ENCODE results near the gene MACROH2A2. TPM values are rescaled to one million over a fixed set of nuclear protein-coding genes. Genes with fewer than 3 reads are reported as not detected.
"Not testable (repeated sequence)": the region's sequence is repeated elsewhere in the genome, so short reads cannot be mapped to it uniquely, and the experiment has no call there.

The MACROH2A2 gene
- total RNA-seq, 1 experiment from 2014 or later: 47.4 TPM

DNA sequence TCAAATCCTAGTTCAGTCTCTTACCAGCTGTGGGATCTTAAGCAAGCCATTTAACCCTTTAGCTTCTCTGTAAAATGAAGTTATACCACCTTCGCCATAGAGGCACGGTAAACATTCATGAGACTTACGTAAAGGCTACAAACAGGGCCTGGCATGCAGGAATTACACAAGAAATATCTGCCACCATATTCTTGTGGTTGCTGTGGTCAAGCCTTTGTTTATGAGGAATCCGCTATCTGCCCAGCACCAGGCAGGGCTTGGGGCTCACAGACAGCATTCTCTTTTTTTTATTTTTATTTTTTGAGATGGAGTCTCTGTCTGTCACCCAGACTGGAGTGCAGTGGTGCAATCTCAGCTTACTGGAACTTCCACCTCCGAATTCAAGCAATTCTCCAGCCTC, 70.1 kb downstream of the MACROH2A2 start:
- no peak for DNase-seq

DNA sequence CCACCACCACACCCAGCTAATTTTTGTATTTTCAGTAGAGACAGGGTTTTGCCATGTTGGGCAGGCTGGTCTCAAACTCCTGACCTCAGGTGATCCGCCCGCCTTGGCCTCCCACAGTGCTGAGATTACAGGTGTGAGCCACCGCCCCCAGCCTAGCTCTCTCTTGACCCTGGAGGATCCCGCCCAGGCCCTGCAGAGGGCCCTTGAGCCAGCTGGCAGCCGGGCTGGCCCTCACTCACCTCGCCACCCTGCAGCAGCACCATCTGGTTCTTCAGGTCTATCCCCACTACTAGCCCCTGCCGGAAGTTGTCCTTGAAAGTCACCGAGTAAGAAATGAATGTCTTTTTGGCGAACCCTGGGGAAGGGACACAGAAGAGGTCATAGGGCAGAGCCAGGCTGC, 70.5 kb downstream of the MACROH2A2 start:
- H3K4me3 ChIP-seq (ENCODE audit: insufficient read depth, low read depth, low read length); H3K36me3 ChIP-seq (replicated peaks; ENCODE audit: control insufficient read depth, insufficient read depth, low read length); H3K27me3 ChIP-seq (ENCODE audit: control insufficient read depth, insufficient read depth, low read length); DNase-seq: not testable (repeated sequence)

More for the DNA sequence above, 70.1 kb downstream of the MACROH2A2 start:
- Histone ChIP-seq H3K4me3 (ENCODE audit: insufficient read depth, low read depth, low read length) (no peak overlapping the region), H3K27me3 (ENCODE audit: control insufficient read depth, insufficient read depth, low read length) (no peaks in the 10 kb centered on the region), H3K36me3 (replicated peaks; ENCODE audit: control insufficient read depth, insufficient read depth, low read length) (no peaks in the 10 kb centered on the region; the same call in 1 of the 2 replicates)

DNA sequence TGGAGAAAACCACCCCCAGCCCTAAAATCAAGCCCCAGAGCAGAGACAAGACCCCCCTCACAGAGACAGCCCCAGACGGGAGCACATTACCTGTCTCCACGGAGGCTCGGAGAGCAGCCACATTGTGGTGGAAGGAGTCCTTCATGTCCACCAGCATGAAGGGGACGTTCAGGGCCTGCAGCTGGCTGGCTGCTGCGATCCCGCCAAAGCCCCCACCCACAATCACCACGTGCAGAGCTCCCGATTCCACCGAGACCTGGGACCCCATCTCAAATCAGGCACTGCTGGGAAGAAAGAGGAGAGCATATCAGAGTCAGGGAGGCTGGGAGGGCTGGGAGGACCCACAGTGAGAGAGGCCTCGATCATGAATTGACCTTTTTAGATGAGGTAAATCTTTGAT, 71.2 kb downstream of the MACROH2A2 start:
- H3K27me3 ChIP-seq (ENCODE audit: control insufficient read depth, insufficient read depth, low read length): no peaks in the 10 kb centered on the region
- H3K36me3 ChIP-seq (replicated peaks; ENCODE audit: control insufficient read depth, insufficient read depth, low read length): no peaks in the 10 kb centered on the region; the same call in 1 of the 2 replicates
- no peak overlapping the region for H3K4me3 ChIP-seq (ENCODE audit: insufficient read depth, low read depth, low read length)
- no peak for DNase-seq

DNA sequence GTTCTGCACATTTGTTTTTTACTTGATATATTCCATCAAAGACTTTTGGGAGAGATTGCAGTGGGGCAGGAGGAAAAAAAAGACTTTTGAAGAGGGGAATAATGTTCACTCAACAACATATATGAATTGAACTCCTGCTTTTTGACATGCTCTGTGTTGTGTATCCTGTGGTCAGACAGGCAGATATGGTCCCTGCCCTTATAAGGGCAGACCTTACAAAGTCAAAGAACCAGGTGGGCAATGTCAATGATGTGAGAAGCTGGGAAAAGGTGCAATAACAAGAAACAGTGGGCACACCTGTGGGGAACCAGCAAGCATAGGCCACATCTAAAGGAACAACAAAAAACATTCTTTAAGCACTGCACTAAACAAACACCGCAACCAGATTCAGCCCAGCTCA, 71.8 kb downstream of the MACROH2A2 start:
- H3K27me3 ChIP-seq (ENCODE audit: control insufficient read depth, insufficient read depth, low read length): no peaks in the 10 kb centered on the region
- H3K4me3 ChIP-seq (ENCODE audit: insufficient read depth, low read depth, low read length): no peak overlapping the region
- H3K36me3 ChIP-seq (replicated peaks; ENCODE audit: control insufficient read depth, insufficient read depth, low read length): no peaks in the 10 kb centered on the region; the same call in 1 of the 2 replicates
- DNase-seq: no peak

DNA sequence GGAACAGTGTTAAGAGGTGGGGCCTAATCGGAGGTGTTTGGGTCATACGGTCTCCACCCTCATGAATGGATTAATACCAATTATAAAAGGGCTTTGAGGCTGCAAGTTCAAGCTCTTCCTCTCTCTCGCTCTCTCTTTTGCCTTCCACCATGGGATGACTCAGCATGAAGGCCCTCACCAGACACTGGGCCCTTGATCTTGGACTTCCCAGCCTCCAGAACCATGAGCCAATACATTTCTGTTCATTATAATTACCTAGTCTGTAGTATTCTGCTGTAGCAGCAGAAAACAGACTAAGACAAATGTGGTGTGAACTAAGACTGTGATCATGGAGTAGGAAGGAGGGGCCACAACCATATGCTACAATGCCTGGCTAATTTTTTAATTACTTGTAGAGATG, 72.3 kb downstream of the MACROH2A2 start:
- no peak overlapping the region for H3K4me3 ChIP-seq (ENCODE audit: insufficient read depth, low read depth, low read length)
- no peaks in the 10 kb centered on the region; the same call in 1 of the 2 replicates for H3K36me3 ChIP-seq (replicated peaks; ENCODE audit: control insufficient read depth, insufficient read depth, low read length)
- H3K27me3 ChIP-seq (ENCODE audit: control insufficient read depth, insufficient read depth, low read length): no peaks in the 10 kb centered on the region
- DNase-seq: no peak

DNA sequence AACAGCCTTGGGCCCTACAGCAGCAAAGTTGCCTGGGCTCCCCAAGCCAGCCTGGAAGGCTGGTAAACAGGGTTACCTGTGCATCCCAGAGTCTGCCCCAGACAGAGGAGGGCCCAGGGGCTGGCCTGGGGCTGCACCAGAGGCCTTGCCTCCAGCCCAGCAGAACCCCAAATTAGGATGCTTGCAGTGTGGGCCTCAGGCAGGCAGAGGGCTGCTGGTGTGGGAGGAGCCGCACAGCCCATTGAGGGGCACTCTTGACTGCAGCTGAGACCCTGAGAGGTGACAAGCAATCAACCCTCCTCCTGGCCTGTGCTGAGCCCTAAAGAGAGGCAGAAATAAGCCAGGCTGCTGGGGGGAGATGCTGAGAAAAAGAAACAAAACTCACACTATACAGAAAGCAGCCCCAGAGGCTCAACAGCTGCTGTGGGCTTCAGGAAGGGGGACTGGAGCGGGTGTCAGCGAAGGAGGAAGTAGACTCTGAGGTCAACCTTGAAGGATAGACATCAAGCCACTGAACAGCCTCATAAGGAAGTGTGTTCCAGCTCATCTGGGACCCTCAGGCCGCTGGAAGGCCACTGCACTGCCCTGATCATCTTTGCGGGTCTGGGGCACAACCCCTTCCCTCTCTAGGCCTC, 73.4 kb downstream of the MACROH2A2 start:
- Histone ChIP-seq H3K4me3 (ENCODE audit: insufficient read depth, low read depth, low read length) (no peak overlapping the region), H3K36me3 (replicated peaks; ENCODE audit: control insufficient read depth, insufficient read depth, low read length) (no peaks in the 10 kb centered on the region), H3K27me3 (ENCODE audit: control insufficient read depth, insufficient read depth, low read length) (no peaks in the 10 kb centered on the region; the same call in 1 of the 2 replicates)
- DNase-seq: peak; percentile 41

DNA sequence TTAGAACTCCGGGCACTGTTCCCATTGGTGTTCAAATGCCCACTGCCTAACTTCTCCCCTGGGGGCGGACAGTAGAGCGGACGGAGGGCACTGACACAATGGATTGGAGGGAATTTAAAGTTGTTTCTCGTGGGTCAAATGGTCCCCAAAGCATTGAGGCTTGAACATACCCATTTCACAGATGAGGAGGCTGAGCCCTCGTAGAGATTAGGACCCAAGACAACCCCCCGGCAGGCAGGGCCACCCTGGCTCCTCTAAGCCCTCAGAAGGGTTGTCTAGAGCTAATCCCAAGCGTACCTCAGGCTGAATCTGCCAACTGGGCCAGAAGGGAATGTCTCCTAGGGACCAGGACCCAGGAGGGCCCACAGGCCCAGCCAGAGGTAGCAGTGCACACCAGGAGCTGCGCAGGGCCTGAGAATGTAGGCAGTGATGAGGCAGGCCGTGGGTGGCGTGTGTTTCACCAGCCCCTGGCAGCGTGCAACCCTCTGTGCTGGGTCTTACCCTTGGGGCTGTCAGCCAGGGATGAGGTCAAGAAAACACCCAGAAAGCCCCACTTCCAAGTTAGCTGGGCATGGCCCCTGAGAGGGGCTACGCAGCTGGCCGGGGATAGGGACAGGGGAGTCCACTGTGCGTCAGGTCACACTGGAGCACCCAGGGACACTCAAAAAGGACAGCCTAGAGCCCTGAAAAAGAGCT, 74.2 kb downstream of the MACROH2A2 start:
- Histone ChIP-seq H3K27me3 (ENCODE audit: control insufficient read depth, insufficient read depth, low read length) (peaks cover 2% of the 10 kb centered on the region), H3K4me3 (ENCODE audit: insufficient read depth, low read depth, low read length) (no peak overlapping the region), H3K36me3 (replicated peaks; ENCODE audit: control insufficient read depth, insufficient read depth, low read length) (no peaks in the 10 kb centered on the region)
- peak; percentile 16 for DNase-seq

DNA sequence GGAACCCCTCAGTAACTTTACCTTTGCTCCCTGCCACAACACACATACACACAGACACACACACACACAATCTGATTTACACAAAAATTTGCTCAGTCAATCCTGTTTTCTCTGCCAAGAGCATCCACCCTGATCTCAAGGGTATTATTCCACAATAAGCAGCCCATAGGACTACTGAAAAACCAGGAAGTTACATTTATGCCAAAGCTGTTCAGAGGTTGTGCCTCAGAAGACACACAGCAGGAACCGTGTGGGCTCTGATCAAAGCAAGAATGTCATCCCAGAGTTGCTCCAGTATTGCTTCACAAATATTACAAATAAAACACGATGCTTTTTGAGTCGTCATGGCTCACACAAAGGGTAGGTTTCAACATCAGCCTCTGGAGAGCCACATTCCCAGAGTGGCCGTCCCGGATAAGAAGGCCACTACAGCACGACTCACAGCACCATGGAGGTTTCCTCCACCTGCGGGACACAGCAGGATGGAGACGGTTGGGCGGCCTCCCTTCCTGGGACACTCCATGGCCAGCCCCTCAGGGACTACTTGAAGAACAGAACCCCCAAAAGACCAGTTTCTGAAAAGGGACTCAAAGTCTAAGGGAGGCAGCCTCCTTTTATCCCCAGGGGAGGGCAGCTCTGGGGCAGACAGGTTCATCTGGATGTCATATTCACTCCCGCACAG, 78.4 kb downstream of the MACROH2A2 start:
- Histone ChIP-seq H3K27me3 (ENCODE audit: control insufficient read depth, insufficient read depth, low read length) (peaks cover 9% of the 10 kb centered on the region), H3K36me3 (replicated peaks; ENCODE audit: control insufficient read depth, insufficient read depth, low read length) (no peaks in the 10 kb centered on the region), H3K4me3 (ENCODE audit: insufficient read depth, low read depth, low read length) (no peak overlapping the region)
- peak; percentile 26 for DNase-seq

DNA sequence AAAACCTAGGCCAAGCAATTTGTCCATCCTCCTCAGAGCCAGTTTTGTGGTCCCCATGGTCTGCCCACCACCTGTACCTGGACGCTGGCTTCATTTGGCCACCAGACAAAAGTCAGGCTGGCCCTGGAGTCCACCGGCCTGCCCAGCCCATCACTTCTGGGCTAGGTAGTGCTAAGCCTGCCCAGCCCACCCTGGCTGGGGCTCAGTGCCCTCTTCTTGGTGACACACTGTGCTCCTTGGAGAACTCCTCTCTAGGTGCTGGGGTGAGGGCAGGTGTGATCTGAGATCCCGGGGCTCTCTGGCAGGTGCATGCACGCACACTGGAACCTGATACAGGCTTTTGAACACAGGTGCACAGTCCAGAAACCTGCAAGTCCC, 78.9 kb downstream of the MACROH2A2 start:
- no peak for DNase-seq
- no peaks in the 10 kb centered on the region for H3K36me3 ChIP-seq (replicated peaks; ENCODE audit: control insufficient read depth, insufficient read depth, low read length)
- no peak overlapping the region for H3K4me3 ChIP-seq (ENCODE audit: insufficient read depth, low read depth, low read length)
- H3K27me3 ChIP-seq (ENCODE audit: control insufficient read depth, insufficient read depth, low read length): peaks cover 9% of the 10 kb centered on the region

DNA sequence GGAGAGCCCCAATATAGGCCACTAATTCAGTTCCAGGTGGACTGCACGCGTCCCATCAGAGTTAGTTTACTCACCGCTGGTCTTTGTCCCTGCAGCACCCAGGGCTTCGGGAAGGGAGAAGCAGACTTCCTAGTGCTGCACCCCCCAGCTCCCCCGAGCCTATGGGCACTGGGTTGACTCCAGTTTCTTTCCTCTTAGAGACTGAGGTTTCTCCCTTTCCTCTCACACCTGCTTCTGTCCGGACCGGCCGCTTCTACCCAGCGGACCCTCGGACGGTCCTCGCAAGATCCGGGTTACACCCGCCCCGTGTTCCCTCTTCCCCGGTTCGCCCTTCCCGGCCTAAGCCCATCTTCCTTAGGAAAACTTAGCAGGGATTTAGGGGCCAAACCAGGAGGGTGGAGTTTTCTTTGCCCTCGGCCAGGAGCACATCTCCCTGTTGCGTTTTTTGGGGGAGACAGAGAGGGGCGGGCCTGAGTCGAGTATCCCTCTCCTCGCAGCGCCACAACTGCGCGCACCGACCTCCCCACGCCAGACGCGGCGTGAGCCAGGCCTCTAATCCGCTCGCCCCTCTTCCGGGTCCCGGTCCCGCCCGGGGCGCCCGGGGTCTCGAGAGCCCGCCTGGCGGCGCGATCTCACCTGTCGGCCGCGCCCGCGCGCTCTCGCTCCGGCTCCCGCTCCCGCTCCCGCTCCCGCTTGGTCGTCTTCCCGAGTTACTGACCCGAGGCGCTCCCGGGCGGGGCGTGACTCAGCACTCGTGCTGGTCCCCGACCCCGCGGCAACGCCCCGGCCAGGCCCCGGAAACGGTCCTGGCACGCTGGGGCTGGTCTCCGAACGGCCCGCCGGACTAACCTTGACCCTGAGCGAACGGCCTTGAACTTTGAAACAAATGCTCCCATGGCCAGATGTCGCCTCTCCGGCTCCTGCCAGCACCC, 79.7 kb downstream of the MACROH2A2 start, which contains the start of gene AIFM2:
Gene AIFM2, minus strand, starts transcription at position 728 of the 932 bp plus-strand sequence. CDS start 8,741 bp downstream, outside the sequence.
- DNase-seq: peak; percentile 95
- peak within 1 kb of the TSS; percentile 67 for H3K4me3 ChIP-seq (ENCODE audit: insufficient read depth, low read depth, low read length)
- no peaks in the 10 kb centered on the region for H3K36me3 ChIP-seq (replicated peaks; ENCODE audit: control insufficient read depth, insufficient read depth, low read length)
- peaks cover 9% of the 10 kb centered on the region for H3K27me3 ChIP-seq (ENCODE audit: control insufficient read depth, insufficient read depth, low read length)

DNA sequence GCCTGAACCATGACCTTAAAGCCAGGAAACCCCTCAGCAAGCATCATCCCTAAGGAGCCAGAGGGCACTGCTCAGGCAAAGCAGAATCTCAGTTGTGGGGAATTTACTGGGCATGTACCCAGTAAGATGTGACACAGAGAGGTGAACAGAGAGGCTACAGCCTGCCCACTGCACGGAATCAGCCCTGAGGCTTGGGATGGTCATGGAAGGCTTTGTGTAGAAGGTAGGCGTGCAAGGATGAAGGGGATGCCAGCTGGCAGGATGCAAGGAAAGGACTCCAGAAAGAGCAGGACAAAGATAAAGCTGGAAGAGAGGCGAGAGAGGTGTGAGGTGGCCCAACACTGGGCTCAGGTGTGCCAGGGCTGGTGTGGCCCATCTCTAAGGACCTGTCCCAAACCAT, 82.4 kb downstream of the MACROH2A2 start:
- peak; percentile 7 for DNase-seq

DNA sequence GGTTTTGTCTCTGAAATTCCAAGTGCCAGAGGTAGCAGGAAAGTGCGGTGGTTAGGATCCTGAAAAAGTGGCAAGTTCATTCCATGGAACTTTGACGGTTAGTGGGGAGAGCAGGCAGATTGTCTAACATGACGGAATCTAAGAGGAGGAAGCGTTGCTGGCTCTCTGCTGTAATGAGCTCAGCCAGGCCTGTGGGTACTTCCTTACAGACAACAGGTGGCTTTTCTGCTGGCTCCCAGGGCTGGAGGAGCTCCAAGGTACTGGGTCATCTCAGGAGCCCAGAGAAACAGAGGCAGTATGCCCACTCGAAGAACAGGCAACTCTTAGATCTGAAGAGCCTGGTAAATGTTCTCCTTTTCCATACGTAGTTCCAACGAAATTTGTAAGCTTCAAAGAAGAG, 83.0 kb downstream of the MACROH2A2 start:
- Histone ChIP-seq H3K4me3 (ENCODE audit: insufficient read depth, low read depth, low read length) (no peak overlapping the region), H3K27me3 (ENCODE audit: control insufficient read depth, insufficient read depth, low read length) (peaks cover 9% of the 10 kb centered on the region), H3K36me3 (replicated peaks; ENCODE audit: control insufficient read depth, insufficient read depth, low read length) (no peaks in the 10 kb centered on the region)
- no peak for DNase-seq

More for the DNA sequence above, 82.4 kb downstream of the MACROH2A2 start:
- Histone ChIP-seq H3K36me3 (replicated peaks; ENCODE audit: control insufficient read depth, insufficient read depth, low read length) (no peaks in the 10 kb centered on the region), H3K4me3 (ENCODE audit: insufficient read depth, low read depth, low read length) (no peak overlapping the region), H3K27me3 (ENCODE audit: control insufficient read depth, insufficient read depth, low read length) (peaks cover 9% of the 10 kb centered on the region)

DNA sequence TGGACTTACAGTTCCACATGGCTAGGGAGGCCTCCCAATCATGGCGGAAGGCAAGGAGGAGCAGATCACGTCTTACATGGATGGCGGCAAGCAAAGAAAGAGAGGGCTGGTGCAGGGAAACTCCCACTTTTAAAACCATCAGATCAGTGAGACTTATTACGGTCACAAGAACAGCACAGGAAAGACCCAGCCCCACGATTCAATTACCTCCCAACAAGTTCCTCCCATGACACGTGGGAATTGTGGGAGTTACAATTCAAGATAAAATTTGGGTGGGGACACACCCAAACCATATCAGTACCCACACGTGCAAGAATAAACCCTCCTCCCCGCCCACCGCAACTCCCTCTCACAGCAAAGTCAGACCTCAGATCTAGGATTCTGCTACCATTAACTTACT, 84.5 kb downstream of the MACROH2A2 start:
- no peak overlapping the region for H3K4me3 ChIP-seq (ENCODE audit: insufficient read depth, low read depth, low read length)
- no peak for DNase-seq
- H3K27me3 ChIP-seq (ENCODE audit: control insufficient read depth, insufficient read depth, low read length): peaks cover 6% of the 10 kb centered on the region
- no peaks in the 10 kb centered on the region for H3K36me3 ChIP-seq (replicated peaks; ENCODE audit: control insufficient read depth, insufficient read depth, low read length)

Measured in H7 (cell line).